ENCODE results near the gene AHRR.

AHRR gene

DNA sequence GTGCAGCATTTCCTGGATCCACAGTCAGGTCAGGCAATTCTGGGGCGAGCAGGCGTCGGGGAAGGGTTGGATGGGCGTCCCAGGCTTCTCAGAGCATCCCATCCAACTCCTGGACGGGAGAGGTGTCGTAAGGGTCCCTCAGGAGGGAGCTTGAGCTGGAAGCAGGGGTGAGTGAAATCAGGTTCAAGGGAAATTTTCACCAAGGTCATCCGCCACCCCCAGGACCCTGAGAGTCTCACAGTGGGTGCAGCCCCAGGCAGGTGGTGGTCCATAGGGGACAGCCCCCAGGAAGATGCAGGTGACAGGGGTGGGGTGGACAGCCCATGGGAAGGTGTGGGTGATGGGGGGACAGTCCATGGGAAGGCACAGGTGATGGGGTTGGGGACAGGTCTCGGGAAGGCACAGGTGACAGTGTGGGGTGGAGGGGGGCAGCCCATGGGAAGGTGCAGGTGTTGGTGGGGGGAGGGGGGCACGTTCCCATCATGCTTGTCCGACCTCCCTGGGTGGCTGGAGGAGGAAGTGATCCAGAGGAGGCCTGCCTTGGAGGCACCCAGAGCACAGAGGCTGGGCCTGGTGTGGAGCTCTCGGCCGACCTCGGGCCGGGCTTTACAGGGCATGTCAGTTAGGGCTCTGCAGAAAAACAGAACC is 48.9 kb downstream of the AHRR start:
- H3K4me3 ChIP-seq (ENCODE audit: low read depth, low read length), result no peak overlapping the region
- no peak for TF ChIP-seq CTCF (IDR thresholded peaks at IDR 0.05; ENCODE audit: borderline replicate concordance, insufficient read depth, low read depth, low read length)

DNA sequence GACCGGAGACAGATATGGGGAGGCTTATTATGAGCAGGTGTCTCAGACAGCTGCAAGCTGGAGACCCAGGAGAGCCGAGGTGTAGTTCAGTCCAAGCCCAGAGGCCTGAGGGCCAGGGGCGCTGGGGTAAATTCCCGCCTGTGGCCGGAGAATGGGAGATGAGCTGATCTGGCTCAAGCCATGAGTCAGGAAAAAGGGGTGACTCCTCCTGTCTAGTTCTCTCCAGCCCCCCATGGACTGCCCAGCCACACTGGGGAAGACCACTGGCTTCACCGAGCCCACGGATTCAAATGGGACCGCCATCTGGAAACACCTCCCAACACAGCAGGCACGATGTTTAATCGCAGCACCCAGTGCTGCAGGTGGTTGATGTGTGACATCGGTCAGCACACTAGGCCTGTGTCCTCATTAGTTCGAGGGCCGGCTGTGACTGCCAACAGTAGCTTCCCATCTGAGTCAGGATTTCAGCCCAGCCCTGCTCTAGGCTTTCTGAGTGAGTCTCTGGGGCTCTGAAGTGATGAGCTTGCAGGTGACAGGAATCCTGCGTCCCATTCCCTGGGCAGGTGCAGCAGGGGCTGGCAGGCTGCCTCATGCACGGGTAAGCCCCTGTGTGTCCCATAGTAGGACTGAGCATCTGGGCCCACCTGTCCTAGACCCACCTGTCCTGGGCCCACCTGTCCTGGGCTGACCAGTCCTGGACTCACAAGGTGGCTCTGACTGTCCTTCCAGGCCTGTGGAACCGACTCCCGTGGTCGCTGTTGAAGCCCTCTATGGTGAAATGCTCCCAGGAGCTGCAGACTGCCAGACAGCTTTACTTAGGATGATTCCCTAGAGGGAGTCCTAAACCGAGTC is 49.7 kb downstream of the AHRR start:
- no peak for TF ChIP-seq CTCF (IDR thresholded peaks at IDR 0.05; ENCODE audit: borderline replicate concordance, insufficient read depth, low read depth, low read length)
- no peak overlapping the region for H3K4me3 ChIP-seq (ENCODE audit: low read depth, low read length)

GRCh38 chr5:371811-372555 is 50.5 kb downstream of the AHRR start:
- no peak overlapping the region for H3K4me3 ChIP-seq (ENCODE audit: low read depth, low read length)
- TF ChIP-seq CTCF (IDR thresholded peaks at IDR 0.05; ENCODE audit: borderline replicate concordance, insufficient read depth, low read depth, low read length), result no peak

- H3K4me3 ChIP-seq (ENCODE audit: low read depth, low read length), result no peak overlapping the region
- no peak for TF ChIP-seq CTCF (IDR thresholded peaks at IDR 0.05; ENCODE audit: borderline replicate concordance, insufficient read depth, low read depth, low read length)
Observed at GRCh38 chr5:372556-372995, 51.1 kb downstream of the AHRR start.

DNA sequence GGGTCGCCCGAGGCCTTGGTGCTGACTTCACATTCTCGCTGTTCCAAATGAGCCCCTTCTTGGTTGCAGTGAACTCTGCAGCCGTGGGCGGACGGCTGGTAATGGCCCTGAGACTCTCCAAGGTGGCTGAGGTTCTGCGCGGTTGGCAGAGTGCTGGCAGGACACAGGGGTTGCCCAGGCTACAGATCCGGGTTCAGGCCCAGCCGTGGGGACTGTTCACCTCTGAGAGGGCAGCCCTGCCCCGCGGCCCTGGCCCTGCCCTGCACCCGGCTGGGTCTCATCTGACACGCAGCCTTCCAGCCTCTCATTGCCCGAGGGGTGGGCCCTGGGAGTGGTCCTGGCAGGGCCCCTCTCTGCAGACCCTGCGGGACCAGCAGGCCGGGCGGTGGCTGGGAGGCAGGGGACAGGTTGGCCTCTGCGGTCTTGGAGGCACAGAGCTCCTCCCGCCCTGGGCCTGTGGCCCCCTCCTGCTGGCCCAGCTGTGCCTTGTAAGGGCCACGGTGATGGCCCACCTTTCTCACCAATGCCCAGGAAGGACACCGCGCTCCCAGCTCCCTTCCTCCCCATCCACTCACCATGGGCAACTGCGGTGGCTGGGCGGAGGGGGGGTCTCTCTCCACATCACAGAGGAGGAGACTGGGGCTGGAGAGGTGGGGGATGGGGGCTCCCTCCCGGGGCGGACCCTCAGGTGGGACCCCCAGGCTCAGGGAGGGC is 51.6 kb downstream of the AHRR start:
- H3K4me3 ChIP-seq (ENCODE audit: low read depth, low read length), result peak overlapping the region; percentile 35
- TF ChIP-seq CTCF (IDR thresholded peaks at IDR 0.05; ENCODE audit: borderline replicate concordance, insufficient read depth, low read depth, low read length), result no peak

- TF ChIP-seq CTCF (IDR thresholded peaks at IDR 0.05; ENCODE audit: borderline replicate concordance, insufficient read depth, low read depth, low read length), result no peak
- H3K4me3 ChIP-seq (ENCODE audit: low read depth, low read length), result peak overlapping the region; percentile 53
Observed at GRCh38 chr5:373710-374602, 52.4 kb downstream of the AHRR start.
